Adrenal gland (tissue), 5 donors: Measurements from ENCODE around the gene NR3C1.

Source experiments
- POLR2A ChIP-seq, 2 donors: fragments of 450-650 bp; IDR thresholded peaks; one replicate each; pipeline ENCODE4 v1.6.1; 2017; ENCODE audit warnings: antibody characterized with exemption in 2 of 2, mild to moderate bottlenecking in 2 of 2, moderate library complexity in 1 of 2
- TF ChIP-seq, protein P1 (sequence below), 6 experiments: fragments of 450-650 bp in 4 of 6; fragments of 200-600 bp in 2 of 6; sonication (generic) in 1 of 6; IDR thresholded peaks; 1 replicate in 5 of 6; 2 replicates in 1 of 6; pipeline versions ENCODE4 v1.5.1 to v1.8.0; 2016 to 2021; ENCODE audit warnings: antibody characterized with exemption in 6 of 6, mild to moderate bottlenecking in 2 of 6, moderate library complexity in 1 of 6
- donor health status: DM: no; HTN: no; CAD: no.

DNA sequence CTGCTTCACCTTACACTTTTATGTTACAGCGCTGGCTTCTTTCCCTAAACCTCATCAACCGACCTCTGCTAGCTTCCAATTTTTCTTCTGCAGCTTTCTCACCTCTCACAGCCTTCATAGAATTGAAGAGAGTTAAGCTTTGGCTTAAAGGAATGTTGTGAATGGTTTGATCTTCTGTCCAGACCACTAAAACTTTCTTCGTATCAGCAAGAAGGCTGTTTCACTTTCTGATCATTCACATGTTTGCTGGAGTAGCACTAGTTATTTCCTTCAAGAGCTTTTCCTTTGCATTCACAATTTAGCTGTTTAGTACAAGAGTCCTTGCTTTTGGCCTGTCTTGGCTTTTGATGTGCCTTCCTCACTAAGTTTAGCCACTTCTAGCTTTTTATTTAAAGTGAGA lies 49.5 kb downstream of the NR3C1 start:
- TF ChIP-seq, protein P1, sequence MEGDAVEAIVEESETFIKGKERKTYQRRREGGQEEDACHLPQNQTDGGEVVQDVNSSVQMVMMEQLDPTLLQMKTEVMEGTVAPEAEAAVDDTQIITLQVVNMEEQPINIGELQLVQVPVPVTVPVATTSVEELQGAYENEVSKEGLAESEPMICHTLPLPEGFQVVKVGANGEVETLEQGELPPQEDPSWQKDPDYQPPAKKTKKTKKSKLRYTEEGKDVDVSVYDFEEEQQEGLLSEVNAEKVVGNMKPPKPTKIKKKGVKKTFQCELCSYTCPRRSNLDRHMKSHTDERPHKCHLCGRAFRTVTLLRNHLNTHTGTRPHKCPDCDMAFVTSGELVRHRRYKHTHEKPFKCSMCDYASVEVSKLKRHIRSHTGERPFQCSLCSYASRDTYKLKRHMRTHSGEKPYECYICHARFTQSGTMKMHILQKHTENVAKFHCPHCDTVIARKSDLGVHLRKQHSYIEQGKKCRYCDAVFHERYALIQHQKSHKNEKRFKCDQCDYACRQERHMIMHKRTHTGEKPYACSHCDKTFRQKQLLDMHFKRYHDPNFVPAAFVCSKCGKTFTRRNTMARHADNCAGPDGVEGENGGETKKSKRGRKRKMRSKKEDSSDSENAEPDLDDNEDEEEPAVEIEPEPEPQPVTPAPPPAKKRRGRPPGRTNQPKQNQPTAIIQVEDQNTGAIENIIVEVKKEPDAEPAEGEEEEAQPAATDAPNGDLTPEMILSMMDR (IDR thresholded peaks at IDR 0.05): no peak
- no peak for TF ChIP-seq POLR2A (IDR thresholded peaks at IDR 0.05)
